HG03342 (cell line): ENCODE data around the gene PARP11.
A peak's percentile ranks its signal among the peaks of the same experiment; 100 is the strongest.

Source experiments
- ATAC-seq: cut with Tn5 transposase; IDR thresholded peaks from one replicate; pipeline ENCODE4 v1.9.1; 2021; ENCODE audit warnings: mild to moderate bottlenecking, moderate library complexity; ENCODE audit not compliant: unreplicated experiment

PARP11 gene, protein sequence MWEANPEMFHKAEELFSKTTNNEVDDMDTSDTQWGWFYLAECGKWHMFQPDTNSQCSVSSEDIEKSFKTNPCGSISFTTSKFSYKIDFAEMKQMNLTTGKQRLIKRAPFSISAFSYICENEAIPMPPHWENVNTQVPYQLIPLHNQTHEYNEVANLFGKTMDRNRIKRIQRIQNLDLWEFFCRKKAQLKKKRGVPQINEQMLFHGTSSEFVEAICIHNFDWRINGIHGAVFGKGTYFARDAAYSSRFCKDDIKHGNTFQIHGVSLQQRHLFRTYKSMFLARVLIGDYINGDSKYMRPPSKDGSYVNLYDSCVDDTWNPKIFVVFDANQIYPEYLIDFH

DNA sequence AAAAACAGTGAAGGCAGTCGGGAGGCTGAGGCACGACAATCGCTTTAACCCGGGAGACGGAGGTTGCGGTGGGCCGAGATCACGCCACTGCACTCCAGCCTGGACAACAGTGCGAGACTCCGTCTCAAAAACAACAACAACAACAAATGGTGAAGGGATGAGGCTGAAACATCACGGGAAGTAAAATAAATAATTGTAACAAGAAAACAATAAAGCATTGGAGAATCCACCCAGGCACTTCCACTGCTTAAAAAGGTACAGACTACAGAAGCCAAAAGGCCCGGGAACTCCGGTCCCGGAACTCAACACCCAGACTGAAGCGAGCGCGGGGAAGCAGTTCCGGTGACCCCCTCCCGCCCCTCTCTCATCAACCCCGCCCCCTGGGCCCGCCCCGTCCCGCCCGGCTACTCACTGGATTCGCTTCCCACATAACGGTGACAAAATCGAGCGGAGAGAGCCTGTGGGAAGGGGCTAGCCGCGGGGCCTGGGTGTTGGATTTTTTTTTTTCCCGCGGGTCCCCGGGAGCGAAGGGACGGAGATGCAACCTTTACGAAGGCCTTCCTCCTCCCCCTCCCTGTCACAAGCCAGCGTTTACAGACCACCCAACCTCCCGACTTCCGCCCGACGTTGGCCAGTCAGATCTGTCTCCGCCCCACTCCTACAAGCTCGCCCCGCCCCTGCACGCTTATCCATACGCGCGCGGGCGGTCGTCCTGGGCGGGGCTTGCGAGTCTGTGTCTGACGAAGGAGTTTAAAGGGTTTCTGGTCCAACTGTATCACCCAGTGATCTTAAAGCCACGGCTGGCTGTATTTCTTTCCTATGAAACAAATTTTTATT, at the start of gene PARP11:
PARP11 (minus strand) TSS at position 600 of the 837 bp plus-strand sequence; CDS start at position 430, 170 bp downstream.
- ATAC-seq = peak; percentile 91

DNA sequence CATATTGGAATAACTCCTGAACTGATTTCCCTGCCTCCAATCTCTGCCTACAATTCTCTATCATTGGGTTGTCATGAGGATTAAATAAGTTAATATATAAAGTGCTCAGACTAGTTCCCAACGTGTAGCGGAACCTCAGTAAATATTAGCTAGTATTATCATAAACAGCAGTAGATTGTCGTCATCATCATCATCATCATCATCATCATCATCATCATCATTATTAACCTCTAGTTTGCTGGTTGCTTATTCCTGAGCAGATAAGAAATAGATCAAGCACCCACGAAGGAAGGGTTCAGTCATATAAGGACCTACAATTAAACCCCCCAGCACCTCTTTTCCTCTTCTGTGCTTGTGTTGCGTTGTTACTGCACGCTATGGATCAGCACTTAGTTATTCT, 48.8 kb upstream of the PARP11 start:
- no peak for ATAC-seq

DNA sequence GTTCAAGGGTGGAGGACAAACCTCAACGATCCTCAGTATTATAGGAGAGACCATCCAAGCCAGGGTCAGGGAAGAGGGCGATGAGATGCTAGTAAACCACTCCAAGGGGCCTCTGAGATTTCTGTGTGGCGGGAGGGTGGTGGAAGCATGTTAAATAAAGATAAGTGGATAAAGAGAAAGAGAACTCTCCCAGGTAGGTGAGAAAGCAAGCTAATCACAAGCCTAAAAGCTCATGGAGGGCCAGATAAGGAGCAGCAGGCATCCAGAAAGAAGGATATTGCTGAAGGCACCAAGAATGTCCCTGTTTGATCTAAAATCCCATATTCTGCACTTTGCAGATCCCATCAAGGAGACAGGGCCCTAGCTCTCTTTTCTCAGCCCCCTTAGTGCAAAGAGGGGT, 48.3 kb upstream of the PARP11 start:
- ATAC-seq = no peak

- ATAC-seq = no peak
Measured at GRCh38 chr12:3921151-3921471, 47.9 kb upstream of the PARP11 start.

- ATAC-seq = no peak
Measured at GRCh38 chr12:3920351-3921150, 47.4 kb upstream of the PARP11 start.

- ATAC-seq = no peak
Measured at GRCh38 chr12:3913278-3913677, 40.1 kb upstream of the PARP11 start.

- ATAC-seq = no peak
Measured at GRCh38 chr12:3912863-3913262, 39.7 kb upstream of the PARP11 start.

DNA sequence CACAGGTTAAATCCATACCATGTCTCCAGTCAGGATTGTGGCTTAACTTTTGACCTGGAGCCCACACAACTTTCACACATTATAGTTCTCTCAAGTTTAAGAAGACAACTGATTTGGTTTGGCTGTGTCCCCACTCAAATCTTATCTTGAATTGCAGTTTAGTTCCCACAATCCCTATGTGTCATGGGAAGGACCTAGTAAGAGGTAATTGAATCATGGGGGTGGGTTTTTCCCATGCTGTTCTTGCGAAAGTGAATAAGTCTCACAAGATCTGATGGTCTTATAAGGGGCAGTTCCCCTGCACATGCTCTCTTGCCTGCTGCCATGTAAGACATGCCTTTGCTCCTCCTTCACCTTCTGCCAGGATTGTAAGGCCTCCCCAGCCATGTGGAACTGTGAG, 38.2 kb upstream of the PARP11 start:
- ATAC-seq = no peak

DNA sequence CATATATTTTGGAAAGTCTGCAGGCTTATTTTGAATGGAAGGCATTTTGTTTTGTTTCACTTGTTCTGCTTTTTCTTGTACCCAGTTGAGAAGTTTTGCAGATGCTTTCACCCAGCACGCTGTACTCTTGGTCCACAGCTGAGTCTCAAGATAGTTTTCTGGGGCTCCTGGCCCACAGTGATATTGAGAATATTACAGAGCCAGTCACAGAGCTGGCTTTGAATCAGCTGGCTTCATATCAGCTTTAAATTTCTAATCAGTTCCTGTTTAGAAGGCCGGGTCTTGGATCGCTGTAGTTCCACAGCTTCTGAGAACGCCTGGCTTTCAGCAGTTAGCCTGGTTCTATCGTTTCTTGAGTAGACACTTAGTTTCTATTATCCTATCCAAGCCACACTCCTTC, 32.5 kb upstream of the PARP11 start:
- ATAC-seq = no peak

GRCh38 chr12:3904999-3905398, 31.8 kb upstream of the PARP11 start:
- ATAC-seq = no peak

DNA sequence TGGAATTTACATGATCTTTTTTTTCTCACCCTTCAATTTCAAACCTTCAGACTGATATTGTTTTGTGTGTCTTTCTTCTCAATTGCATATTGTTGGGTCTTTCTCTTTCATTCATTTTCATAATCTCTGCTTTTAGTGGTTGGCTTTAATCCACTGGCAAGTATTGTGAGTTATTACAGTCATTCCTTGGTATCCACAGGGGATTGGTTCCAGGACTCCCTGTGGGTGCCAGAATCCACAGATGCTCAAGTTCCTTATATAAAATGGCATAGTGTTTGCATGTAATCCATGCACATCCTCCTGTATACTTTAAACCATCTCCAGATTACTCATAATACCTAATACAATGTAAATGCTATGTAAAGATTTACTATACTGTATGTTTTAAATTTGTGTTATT, 29.7 kb upstream of the PARP11 start:
- ATAC-seq = no peak

DNA sequence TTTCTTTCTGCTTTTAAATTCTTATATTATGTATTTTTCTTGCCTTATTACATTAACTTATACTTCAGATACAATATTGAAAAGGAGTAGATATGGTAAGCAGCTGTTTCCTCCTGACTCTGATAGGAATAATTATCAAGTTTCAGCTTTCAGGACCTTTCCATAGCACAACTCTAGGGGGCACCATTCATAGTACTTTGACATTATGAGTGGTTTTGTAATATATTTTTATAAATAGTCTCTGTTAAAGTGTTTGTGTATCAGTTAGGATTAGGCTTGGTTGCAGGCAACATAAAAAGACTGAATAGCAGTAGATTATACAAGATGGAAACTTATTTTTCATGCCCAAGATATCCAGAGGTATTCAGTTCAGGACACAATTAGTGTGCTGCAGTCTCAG, 27.9 kb upstream of the PARP11 start:
- ATAC-seq = no peak

- ATAC-seq = no peak
Measured at GRCh38 chr12:3898756-3899155, 25.6 kb upstream of the PARP11 start.

- ATAC-seq = no peak
Measured at GRCh38 chr12:3897371-3897971, 24.3 kb upstream of the PARP11 start.

DNA sequence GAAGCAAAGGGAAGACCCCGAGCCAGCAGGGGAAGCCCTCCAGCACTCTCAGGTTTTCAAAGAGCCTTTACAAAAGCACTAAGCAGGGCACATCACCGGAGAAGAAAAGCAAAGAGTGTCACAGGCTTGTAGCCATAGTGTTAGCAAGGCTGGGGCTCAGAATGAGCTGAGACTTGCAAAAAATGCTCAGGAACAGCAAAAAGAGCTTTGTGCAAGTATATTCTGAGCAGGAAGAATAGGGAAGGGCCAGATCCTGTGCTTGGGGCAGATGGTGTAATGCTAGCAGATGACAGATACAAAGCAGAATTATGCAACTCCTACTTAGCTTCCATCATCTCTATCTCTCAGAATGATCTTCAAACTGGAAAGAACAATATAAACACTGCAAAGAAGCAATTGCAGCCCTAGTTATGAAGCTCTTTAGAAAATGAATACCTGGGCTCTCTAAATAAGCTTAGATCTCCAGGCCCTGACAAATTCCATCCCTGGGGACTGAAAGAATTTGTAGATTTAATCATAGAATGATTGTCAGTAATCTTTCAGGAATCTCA, 23.7 kb upstream of the PARP11 start:
- no peak for ATAC-seq

DNA sequence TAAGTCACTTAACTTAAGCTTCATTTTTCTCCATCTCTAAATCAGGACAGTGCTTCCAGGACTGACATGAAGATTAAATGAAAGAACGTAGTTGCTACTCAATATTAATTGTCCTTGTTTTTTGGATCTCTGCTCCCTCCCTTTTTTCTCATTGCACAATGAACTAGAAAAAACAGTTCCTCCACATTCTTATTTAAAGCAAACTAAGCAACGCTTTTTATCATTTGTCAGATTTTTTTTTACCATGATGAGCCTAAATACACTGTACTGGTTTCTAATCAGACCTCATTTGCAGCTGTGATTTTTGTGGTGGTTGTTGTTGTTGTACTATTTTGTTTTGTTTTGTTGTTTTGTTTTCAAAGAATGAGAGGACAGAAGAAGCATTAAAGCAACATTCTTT, 23.2 kb upstream of the PARP11 start:
- no peak for ATAC-seq

GRCh38 chr12:3892631-3893030, 19.4 kb upstream of the PARP11 start:
- no peak for ATAC-seq

DNA sequence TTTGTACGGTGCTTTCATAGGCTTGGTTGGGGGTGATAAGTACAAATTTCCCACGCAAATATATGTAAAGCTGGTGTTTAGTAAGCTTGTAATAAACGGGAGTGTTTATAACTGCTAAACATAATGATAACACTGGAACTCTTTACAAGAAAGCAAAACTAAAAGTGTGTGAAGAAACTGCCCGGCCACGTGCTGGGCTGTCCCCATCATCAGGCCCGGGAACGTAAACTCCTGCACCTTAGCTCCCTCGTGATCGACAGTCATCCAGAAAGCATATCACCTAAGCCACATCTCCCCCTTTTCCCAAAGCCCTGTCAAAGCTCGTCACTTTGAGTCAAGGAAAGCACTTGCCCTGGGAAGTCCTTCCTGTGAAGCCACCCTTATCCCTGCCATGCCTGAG, 18.0 kb upstream of the PARP11 start:
- ATAC-seq = no peak

DNA sequence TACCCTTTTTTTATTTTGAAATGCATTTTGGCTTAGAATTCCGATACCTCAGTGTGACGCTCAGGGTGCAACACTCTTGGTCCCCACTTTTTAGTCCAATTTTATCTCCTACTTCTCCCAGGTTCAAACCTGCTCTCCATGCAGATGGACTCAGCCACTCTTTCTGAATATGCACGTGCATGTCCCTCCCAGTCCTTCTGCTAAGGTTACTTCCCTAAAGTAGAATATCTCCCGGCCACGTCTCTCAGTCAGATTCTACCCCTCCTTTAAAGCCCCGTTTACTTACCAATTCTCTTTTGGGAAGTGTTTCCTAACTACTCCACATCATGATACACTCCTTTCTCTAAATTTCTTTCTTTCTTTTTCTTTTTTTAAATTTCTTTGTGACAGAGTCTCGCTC, 15.5 kb upstream of the PARP11 start:
- ATAC-seq = no peak

DNA sequence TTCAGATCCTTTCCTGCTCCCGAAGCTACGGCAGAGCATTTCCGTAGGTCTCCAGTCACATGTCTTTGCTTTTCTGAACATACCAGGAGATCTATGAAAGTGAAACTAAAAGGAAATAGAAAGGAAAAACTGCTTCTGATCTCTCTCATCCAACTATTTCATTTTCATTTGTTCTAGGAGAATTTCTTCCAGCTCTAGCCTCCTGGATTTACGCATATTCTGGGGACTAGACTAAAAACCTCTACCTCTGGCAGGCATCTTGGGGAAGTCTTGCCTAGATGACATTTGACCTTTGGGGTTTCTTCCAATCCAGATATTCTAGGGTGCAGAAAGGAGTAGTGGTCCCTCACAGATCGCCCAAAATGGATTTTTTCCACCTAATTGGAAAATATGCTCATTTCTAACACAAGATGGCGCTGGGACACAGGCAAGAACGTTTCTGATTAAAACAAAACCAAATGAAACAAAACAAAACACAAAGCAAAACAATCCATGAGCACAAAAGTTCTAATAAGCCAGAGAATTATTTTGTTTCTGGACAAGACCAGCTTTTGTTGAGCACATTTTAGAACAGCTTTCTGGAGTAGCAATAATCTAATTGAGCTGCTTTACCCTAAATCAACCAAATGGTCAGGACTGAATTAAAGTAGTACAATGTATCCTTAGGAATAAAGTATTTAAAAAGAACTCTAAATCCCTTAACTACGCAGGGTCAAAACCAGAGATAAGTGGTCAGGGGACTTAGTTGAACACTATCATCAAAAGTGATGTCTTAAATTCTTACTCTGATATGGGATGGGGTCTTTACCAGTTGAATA, 12.3 kb upstream of the PARP11 start:
- no peak for ATAC-seq
